Stromal cell of bone marrow (primary cell): ENCODE results near the gene NR2F2.

Experiments used
- DNase-seq: peaks from one replicate; pipeline ENCODE4 v3.0.0-alpha.2; 2012; ENCODE audit warnings: low read depth

NR2F2 gene

GRCh38 chr15:96331945-96332636 is 1.6 kb downstream of the NR2F2 start:
- DNase-seq = no peak

GRCh38 chr15:96332637-96333121 is 2.2 kb downstream of the NR2F2 start:
- no peak for DNase-seq

GRCh38 chr15:96333131-96334016 is 2.9 kb downstream of the NR2F2 start:
- no peak for DNase-seq

- DNase-seq = no peak
These were observed 3.7 kb downstream of the NR2F2 start for GRCh38 chr15:96334017-96334704.

GRCh38 chr15:96334705-96335410 is 4.4 kb downstream of the NR2F2 start:
- DNase-seq = no peak

- DNase-seq = no peak
These were observed 5.0 kb downstream of the NR2F2 start for GRCh38 chr15:96335411-96336024.

- no peak for DNase-seq
These were observed 5.7 kb downstream of the NR2F2 start for GRCh38 chr15:96336108-96336595.

- no peak for DNase-seq
These were observed 6.3 kb downstream of the NR2F2 start for GRCh38 chr15:96336596-96337364.

- DNase-seq = no peak
These were observed 7.0 kb downstream of the NR2F2 start for GRCh38 chr15:96337365-96338023.

- no peak for DNase-seq
These were observed 7.7 kb downstream of the NR2F2 start for GRCh38 chr15:96338074-96338765.

GRCh38 chr15:96338766-96339618 is 8.5 kb downstream of the NR2F2 start:
- no peak for DNase-seq

- DNase-seq = no peak
These were observed 9.3 kb downstream of the NR2F2 start for GRCh38 chr15:96339619-96340347.

- DNase-seq = no peak
These were observed 9.8 kb downstream of the NR2F2 start for GRCh38 chr15:96340348-96340597.

- no peak for DNase-seq
These were observed 10.4 kb downstream of the NR2F2 start for GRCh38 chr15:96340598-96341512.

- DNase-seq = no peak
These were observed 11.3 kb downstream of the NR2F2 start for GRCh38 chr15:96341513-96342405.
